GM12892 (cell line): Measurements from ENCODE around the gene HNRNPUL1.

Experiments used
- POLR2A ChIP-seq: IDR thresholded peaks from 2 replicates; pipeline ENCODE4 v1.6.1; 2011; ENCODE audit warnings: low read depth, low read length, control low read depth
- POLR2AphosphoS5 ChIP-seq: IDR thresholded peaks from 2 replicates; pipeline ENCODE4 v1.6.1; 2011; ENCODE audit warnings: low read depth, low read length, control low read depth
- TAF1 ChIP-seq: IDR thresholded peaks from 2 replicates; pipeline ENCODE4 v1.6.1; 2011; ENCODE audit warnings: low read depth, mild to moderate bottlenecking, control low read depth, low read length, borderline replicate concordance

DNA sequence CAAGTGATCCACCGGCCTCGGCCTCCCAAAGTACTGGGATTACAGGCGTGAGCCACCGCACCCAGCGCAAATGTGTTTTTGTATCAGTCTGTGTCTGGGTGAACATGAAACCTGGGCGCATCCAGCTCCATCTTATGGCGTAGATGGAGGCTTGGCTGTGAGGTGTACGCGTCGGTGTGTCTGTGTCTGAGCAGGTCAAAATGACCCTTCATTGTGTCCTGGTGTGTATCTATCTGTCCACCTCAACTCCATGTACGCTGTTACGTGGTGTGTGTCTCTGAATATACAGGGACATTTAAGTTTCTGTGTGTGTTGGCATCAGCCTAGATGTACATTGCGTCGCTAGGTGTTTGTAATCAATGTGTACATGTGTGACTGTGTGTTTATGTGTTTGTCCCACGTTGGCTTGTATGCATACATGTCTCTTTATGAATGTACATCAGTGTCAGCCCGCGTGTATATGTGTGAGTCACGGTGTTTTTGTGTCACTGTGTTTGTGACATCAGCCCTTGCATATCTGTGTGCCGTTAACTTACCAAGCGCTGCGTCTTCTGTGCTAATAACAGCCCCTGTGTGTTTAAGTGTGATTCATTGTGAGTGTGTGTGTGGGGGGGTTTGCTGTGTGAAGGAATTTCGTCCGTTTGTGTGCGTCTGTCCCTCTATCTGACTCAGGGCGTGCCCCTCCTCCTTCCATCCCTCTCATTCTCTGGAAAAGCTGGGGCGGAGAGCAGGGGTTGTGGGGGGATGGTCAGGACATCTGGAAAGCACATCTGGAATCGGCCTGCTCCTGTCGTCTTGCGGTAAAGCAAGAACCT is 38.7 kb upstream of the HNRNPUL1 start:
- no peak for TF ChIP-seq POLR2A
- TF ChIP-seq POLR2AphosphoS5, result no peak
- TF ChIP-seq TAF1, result no peak
